Measurements from ENCODE around the gene LRRC56. TPM values are rescaled to one million over a fixed set of nuclear protein-coding genes. Genes with fewer than 3 reads are reported as not detected.

Gene LRRC56
- total RNA-seq, 1 donor from 2014 or later: 0.26 TPM

- no peak for FAIRE-seq
- peak overlapping the region; percentile 40 for H3K4me3 ChIP-seq (ENCODE audit: low read depth, low read length)
- peaks cover 16% of the 10 kb centered on the region for H3K36me3 ChIP-seq (ENCODE audit: control insufficient read depth, insufficient read depth, low read length)
- no peaks in the 10 kb centered on the region for H3K27me3 ChIP-seq (ENCODE audit: control insufficient read depth, insufficient read depth, low read length)
- no peak for DNase-seq (ENCODE audit: low read depth)
- TF ChIP-seq, protein P1, sequence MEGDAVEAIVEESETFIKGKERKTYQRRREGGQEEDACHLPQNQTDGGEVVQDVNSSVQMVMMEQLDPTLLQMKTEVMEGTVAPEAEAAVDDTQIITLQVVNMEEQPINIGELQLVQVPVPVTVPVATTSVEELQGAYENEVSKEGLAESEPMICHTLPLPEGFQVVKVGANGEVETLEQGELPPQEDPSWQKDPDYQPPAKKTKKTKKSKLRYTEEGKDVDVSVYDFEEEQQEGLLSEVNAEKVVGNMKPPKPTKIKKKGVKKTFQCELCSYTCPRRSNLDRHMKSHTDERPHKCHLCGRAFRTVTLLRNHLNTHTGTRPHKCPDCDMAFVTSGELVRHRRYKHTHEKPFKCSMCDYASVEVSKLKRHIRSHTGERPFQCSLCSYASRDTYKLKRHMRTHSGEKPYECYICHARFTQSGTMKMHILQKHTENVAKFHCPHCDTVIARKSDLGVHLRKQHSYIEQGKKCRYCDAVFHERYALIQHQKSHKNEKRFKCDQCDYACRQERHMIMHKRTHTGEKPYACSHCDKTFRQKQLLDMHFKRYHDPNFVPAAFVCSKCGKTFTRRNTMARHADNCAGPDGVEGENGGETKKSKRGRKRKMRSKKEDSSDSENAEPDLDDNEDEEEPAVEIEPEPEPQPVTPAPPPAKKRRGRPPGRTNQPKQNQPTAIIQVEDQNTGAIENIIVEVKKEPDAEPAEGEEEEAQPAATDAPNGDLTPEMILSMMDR (IDR thresholded peaks at IDR 0.05; ENCODE audit: insufficient read depth, low read length, severe bottlenecking): no peak
Observed at GRCh38 chr11:537622-538430, 499 bp downstream of the LRRC56 start.

DNA sequence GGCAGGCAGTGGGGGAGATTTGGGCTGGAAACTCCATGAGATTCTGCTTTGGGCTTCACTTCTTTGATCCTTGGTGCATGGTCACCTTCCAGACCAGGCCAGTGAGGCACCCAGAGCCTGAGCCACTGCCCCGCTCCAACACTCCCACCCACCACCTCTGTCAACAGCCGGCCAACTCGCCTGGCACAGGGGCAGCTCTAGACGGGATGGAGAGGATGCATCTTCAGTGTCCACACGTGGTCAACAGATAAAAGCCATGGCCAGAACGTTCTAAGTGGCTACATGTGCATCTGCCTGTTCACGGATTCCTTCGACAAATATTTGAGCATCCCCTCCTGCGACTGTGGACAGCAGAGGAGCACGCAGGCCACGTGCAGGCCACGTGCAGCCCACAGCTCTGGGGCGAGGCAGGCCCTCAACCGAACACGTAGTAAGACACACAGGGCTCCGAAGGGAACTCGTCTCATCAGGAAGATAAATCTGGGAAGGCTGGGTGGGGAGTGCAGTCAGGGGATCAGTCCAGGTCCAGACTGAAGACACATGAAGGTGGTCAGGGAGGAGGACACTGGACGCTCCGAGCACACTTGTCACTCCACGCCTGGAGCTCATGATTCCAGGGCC is 1.2 kb downstream of the LRRC56 start:
- DNase-seq (ENCODE audit: low read depth) (no peak), FAIRE-seq (peak; percentile 50)
- H3K4me3 ChIP-seq (ENCODE audit: low read depth, low read length): no peak overlapping the region
- TF ChIP-seq, protein P1 (IDR thresholded peaks at IDR 0.05; ENCODE audit: insufficient read depth, low read length, severe bottlenecking): no peak
- H3K36me3 ChIP-seq (ENCODE audit: control insufficient read depth, insufficient read depth, low read length): peaks cover 9% of the 10 kb centered on the region
- no peaks in the 10 kb centered on the region for H3K27me3 ChIP-seq (ENCODE audit: control insufficient read depth, insufficient read depth, low read length)

DNA sequence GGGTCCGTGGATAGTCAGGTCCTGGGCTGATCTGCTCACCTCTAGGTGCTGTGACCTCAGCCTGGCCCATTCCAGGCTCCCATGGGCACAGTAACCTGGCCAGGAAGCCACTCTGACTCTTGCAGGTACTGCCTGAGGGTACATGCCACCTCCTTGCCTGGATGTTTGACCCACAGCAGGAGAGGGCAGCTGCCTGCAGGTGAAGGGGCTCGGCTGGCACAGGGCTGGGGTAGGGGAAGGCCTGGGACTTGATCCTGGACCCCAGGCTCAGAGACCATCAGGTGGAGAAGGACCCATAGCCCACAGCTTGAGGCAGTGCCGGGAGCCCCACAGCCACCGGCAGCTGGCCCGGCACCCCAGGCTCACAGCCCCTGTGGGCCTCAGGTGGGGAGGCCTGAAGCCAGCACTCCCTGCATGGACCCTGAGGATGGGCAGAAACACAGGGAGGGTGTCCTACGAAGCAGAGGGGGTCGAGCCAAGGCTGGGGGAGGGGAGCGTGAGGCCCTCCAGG is 2.7 kb downstream of the LRRC56 start:
- no peaks in the 10 kb centered on the region for H3K36me3 ChIP-seq (ENCODE audit: control insufficient read depth, insufficient read depth, low read length)
- TF ChIP-seq, protein P1 (IDR thresholded peaks at IDR 0.05; ENCODE audit: insufficient read depth, low read length, severe bottlenecking): no peak
- H3K27me3 ChIP-seq (ENCODE audit: control insufficient read depth, insufficient read depth, low read length): no peaks in the 10 kb centered on the region
- FAIRE-seq (no peak), DNase-seq (ENCODE audit: low read depth) (no peak)
- H3K4me3 ChIP-seq (ENCODE audit: low read depth, low read length): no peak overlapping the region

GRCh38 chr11:540583-541432 is 3.5 kb downstream of the LRRC56 start:
- no peaks in the 10 kb centered on the region for H3K36me3 ChIP-seq (ENCODE audit: control insufficient read depth, insufficient read depth, low read length)
- no peak for FAIRE-seq
- no peak overlapping the region for H3K4me3 ChIP-seq (ENCODE audit: low read depth, low read length)
- no peak for DNase-seq (ENCODE audit: low read depth)
- TF ChIP-seq, protein P1 (IDR thresholded peaks at IDR 0.05; ENCODE audit: insufficient read depth, low read length, severe bottlenecking): no peak
- H3K27me3 ChIP-seq (ENCODE audit: control insufficient read depth, insufficient read depth, low read length): no peaks in the 10 kb centered on the region

DNA sequence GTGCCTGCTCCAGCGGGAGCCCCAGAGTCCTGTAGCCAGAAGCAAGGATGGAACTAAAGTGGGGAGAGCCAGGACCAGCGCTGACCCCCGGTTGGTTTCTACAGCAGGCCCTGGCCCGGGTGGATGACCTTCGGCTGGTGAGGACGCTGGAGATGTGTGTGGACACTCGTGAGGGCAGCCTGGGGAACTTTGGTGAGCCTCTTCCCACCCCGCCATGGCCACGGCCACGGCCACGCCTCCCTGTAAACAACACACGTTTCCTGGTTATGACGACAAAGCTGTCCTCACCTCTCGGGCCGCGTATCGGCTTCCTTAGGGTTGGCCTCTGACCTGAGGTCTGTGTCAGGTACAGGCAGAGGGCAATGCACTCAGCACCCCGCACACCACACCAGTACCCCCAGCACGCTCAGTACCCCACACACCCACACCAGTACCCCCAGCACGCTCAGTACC is 4.1 kb downstream of the LRRC56 start:
- H3K36me3 ChIP-seq (ENCODE audit: control insufficient read depth, insufficient read depth, low read length): no peaks in the 10 kb centered on the region
- DNase-seq (ENCODE audit: low read depth): no peak
- H3K4me3 ChIP-seq (ENCODE audit: low read depth, low read length): no peak overlapping the region
- H3K27me3 ChIP-seq (ENCODE audit: control insufficient read depth, insufficient read depth, low read length): no peaks in the 10 kb centered on the region
- TF ChIP-seq, protein P1 (IDR thresholded peaks at IDR 0.05; ENCODE audit: insufficient read depth, low read length, severe bottlenecking): no peak
- FAIRE-seq: no peak

Measured in bronchial epithelial cell (primary cell).